GM21367 (cell line): ENCODE results near the gene LHFPL3.
A peak's percentile ranks its signal among the peaks of the same experiment; 100 is the strongest.
"Not testable (repeated sequence)": the region's sequence is repeated elsewhere in the genome, so short reads cannot be mapped to it uniquely, and the experiment has no call there.

Source experiments
- ATAC-seq: cut with Tn5 transposase; IDR thresholded peaks from one replicate; pipeline ENCODE4 v1.9.1; 2021; ENCODE audit not compliant: unreplicated experiment

Gene LHFPL3

GRCh38 chr7:104891949-104892348 is 563.5 kb downstream of the LHFPL3 start:
- no peak for ATAC-seq

- no peak for ATAC-seq
Measured at GRCh38 chr7:104894314-104894713, 565.9 kb downstream of the LHFPL3 start.

- no peak for ATAC-seq
Measured at GRCh38 chr7:104894726-104895521, 566.5 kb downstream of the LHFPL3 start.

GRCh38 chr7:104895522-104896236 is 567.3 kb downstream of the LHFPL3 start:
- no peak for ATAC-seq

- no peak for ATAC-seq
Measured at GRCh38 chr7:104898434-104898833, 570.0 kb downstream of the LHFPL3 start.

- no peak for ATAC-seq
Measured at GRCh38 chr7:104900525-104901239, 572.3 kb downstream of the LHFPL3 start.

GRCh38 chr7:104901240-104901619 is 572.8 kb downstream of the LHFPL3 start:
- no peak for ATAC-seq

- no peak for ATAC-seq
Measured at GRCh38 chr7:104902183-104902582, 573.8 kb downstream of the LHFPL3 start.

GRCh38 chr7:104903044-104903443 is 574.6 kb downstream of the LHFPL3 start:
- no peak for ATAC-seq

GRCh38 chr7:104903846-104904245 is 575.4 kb downstream of the LHFPL3 start:
- ATAC-seq, result no peak

- ATAC-seq, result no peak
Measured at GRCh38 chr7:104906032-104906431, 577.6 kb downstream of the LHFPL3 start.

GRCh38 chr7:104906556-104906955 is 578.2 kb downstream of the LHFPL3 start:
- ATAC-seq, result no peak

GRCh38 chr7:104908636-104909035 is 580.2 kb downstream of the LHFPL3 start:
- ATAC-seq, result no peak

- no peak for ATAC-seq
Measured at GRCh38 chr7:104909096-104909495, 580.7 kb downstream of the LHFPL3 start.

- no peak for ATAC-seq
Measured at GRCh38 chr7:104914421-104914820, 586.0 kb downstream of the LHFPL3 start.

GRCh38 chr7:104921596-104921995 is 593.2 kb downstream of the LHFPL3 start:
- no peak for ATAC-seq

- no peak for ATAC-seq
Measured at GRCh38 chr7:104922182-104923009, 594.0 kb downstream of the LHFPL3 start.

- peak; percentile 93 for ATAC-seq
Measured at GRCh38 chr7:104923010-104923421, 594.6 kb downstream of the LHFPL3 start.

- not testable (repeated sequence) for ATAC-seq
Measured at GRCh38 chr7:104926189-104926588, 597.8 kb downstream of the LHFPL3 start.

- no peak for ATAC-seq
Measured at GRCh38 chr7:104926601-104927041, 598.2 kb downstream of the LHFPL3 start.

GRCh38 chr7:104927055-104927454 is 598.7 kb downstream of the LHFPL3 start:
- ATAC-seq, result no peak
